Epidermal melanocyte (primary cell): ENCODE measurements around the gene SFTPB.
"Not testable (repeated sequence)": the region's sequence is repeated elsewhere in the genome, so short reads cannot be mapped to it uniquely, and the experiment has no call there.

Experiments used
- DNase-seq: peaks from one replicate; pipeline ENCODE4 v3.0.0; 2011; ENCODE audit warnings: low spot score; ENCODE audit not compliant: insufficient read length

SFTPB gene

GRCh38 chr2:85657399-85657798, 10.6 kb downstream of the SFTPB start:
- DNase-seq, result not testable (repeated sequence)

- no peak for DNase-seq
Observed at GRCh38 chr2:85656468-85656867, 11.5 kb downstream of the SFTPB start.

GRCh38 chr2:85655961-85656417, 12.0 kb downstream of the SFTPB start:
- no peak for DNase-seq

GRCh38 chr2:85653996-85654395, 14.0 kb downstream of the SFTPB start:
- DNase-seq, result no peak

- no peak for DNase-seq
Observed at GRCh38 chr2:85652056-85652455, 15.9 kb downstream of the SFTPB start.

GRCh38 chr2:85651097-85651496, 16.9 kb downstream of the SFTPB start:
- no peak for DNase-seq

GRCh38 chr2:85650456-85650855, 17.5 kb downstream of the SFTPB start:
- DNase-seq, result no peak

- DNase-seq, result peak; percentile 38
Observed at GRCh38 chr2:85649201-85650190, 18.5 kb downstream of the SFTPB start.

GRCh38 chr2:85648619-85649018, 19.4 kb downstream of the SFTPB start:
- DNase-seq, result peak; percentile 44

GRCh38 chr2:85647823-85648526, 20.0 kb downstream of the SFTPB start:
- DNase-seq, result no peak

- no peak for DNase-seq
Observed at GRCh38 chr2:85646166-85646565, 21.8 kb downstream of the SFTPB start.

- DNase-seq, result no peak
Observed at GRCh38 chr2:85644909-85645308, 23.1 kb downstream of the SFTPB start.

- no peak for DNase-seq
Observed at GRCh38 chr2:85642725-85643124, 25.3 kb downstream of the SFTPB start.

GRCh38 chr2:85635636-85636035, 32.4 kb downstream of the SFTPB start:
- DNase-seq, result no peak

- DNase-seq, result no peak
Observed at GRCh38 chr2:85635011-85635410, 33.0 kb downstream of the SFTPB start.

- no peak for DNase-seq
Observed at GRCh38 chr2:85631316-85631715, 36.7 kb downstream of the SFTPB start.

- DNase-seq, result no peak
Observed at GRCh38 chr2:85628658-85629057, 39.3 kb downstream of the SFTPB start.

GRCh38 chr2:85623991-85624390, 44.0 kb downstream of the SFTPB start:
- no peak for DNase-seq

- DNase-seq, result no peak
Observed at GRCh38 chr2:85621338-85621737, 46.7 kb downstream of the SFTPB start.

GRCh38 chr2:85619617-85620016, 48.4 kb downstream of the SFTPB start:
- no peak for DNase-seq

- not testable (repeated sequence) for DNase-seq
Observed at GRCh38 chr2:85617723-85618122, 50.3 kb downstream of the SFTPB start.

GRCh38 chr2:85615413-85615728, 52.6 kb downstream of the SFTPB start:
- DNase-seq, result no peak
